Stimulated activated naive CD8-positive, alpha-beta T cell treated with anti-CD3 and anti-CD28 coated beads, Interleukin-15, Interleukin-2, amounts not matched to agents 100 ng/mL and 50 ng/mL, for 24 hours (primary cell): ENCODE data around the gene CBFA2T3.

Experiments
- H3K27ac Mint-ChIP-seq: one replicate; pipeline ENCODE4 v1.8.0; 2021; ENCODE audit warnings: mild to moderate bottlenecking, mixed read lengths
- H3K27me3 Mint-ChIP-seq: one replicate; pipeline ENCODE4 v1.8.0; 2021; ENCODE audit warnings: mixed read lengths
- H3K36me3 Mint-ChIP-seq: one replicate; pipeline ENCODE4 v1.8.0; 2021; ENCODE audit warnings: low read depth, mixed read lengths
- H3K4me1 Mint-ChIP-seq: one replicate; pipeline ENCODE4 v1.8.0; 2021; ENCODE audit warnings: low read depth, mixed read lengths
- H3K4me3 Mint-ChIP-seq: one replicate; pipeline ENCODE4 v1.8.0; 2021; ENCODE audit warnings: mild to moderate bottlenecking, mixed read lengths
- H3K9me3 Mint-ChIP-seq: one replicate; pipeline ENCODE4 v1.8.0; 2021; ENCODE audit warnings: mixed read lengths

Gene CBFA2T3

DNA sequence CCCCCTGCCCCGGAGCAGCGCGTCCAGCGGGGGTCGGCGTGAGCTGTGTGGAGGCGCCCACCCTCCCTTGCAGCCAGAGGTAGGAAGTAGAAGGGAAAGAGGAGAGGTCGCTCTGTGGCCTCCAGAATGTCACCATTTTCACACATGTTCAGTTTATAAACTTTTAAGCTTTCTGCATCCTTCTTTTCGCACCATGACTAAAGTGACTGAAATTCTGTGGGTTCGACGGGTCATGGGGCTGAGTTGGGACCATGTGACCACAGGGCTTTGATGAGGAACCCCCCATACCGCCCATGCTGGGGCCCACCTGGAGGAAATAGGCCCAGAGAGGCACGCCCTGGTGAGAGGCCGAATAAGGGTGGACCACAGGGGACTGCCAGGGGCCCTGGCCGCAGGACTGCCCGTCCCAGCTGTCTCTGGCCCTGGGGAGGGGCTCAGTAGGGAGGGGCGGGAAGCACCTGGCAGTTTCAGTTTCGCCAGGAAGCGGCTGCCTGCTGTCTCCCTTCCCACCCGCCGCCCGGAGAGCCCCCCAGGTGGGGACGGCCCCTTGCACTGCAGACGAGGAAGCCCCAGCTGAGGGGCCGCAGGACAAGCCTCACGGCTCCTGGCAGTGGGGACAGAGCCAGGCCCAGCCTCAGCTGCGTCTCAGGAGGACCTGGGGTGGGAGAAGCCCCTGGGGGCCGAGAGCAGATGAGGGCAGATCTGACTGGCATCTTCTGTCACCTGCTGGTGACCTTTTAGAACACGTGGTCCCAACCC is 9.0 kb downstream of the CBFA2T3 start:
- H3K27ac Mint-ChIP-seq = no peak overlapping the region
- peak overlapping the region; percentile 23 for H3K4me3 Mint-ChIP-seq
- no peaks in the 10 kb centered on the region for H3K27me3 Mint-ChIP-seq
- H3K36me3 Mint-ChIP-seq = no peaks in the 10 kb centered on the region
- H3K4me1 Mint-ChIP-seq = peaks cover 23% of the 10 kb centered on the region
- H3K9me3 Mint-ChIP-seq = no peaks in the 10 kb centered on the region

DNA sequence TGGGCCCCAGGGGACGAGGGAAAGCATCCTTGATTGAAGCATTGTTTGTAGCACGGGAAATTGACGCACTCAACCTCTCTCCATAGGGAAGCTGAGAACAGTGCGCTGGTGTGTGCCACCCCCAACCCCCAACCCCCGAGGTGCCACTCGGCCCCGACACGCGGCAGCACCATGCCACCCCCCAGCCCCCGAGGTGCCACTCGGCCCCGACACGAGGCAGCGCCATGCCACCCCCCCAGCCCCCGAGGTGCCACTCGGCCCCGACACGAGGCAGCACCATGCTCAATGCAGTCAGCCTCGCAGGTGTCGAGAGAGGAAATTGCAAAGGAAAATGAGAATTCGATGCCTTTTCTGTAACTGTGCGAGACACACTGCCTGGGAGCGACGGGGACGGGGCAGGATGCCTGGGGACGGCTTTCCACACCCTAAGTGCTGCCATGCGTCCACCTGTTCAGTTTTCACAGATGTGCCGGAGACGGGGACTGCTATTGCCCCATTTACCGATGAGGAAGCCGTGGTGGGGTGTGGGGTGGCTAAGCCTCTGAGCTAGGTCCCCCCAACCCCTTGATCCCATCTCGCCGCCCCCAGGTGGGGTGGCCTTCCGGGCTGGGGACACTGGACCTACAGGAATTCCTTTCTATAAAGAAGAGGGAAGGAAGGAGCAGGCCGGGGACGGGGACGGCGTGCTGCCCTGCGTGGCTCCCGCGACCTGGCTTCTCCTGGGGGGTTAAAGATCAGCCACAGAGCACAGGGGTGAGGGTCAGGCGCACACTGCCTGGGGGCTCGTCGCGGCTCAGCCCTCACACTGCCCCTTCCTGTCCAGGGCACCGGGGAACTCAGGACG is 9.8 kb downstream of the CBFA2T3 start:
- H3K4me3 Mint-ChIP-seq = no peak overlapping the region
- peaks cover 21% of the 10 kb centered on the region for H3K4me1 Mint-ChIP-seq
- no peaks in the 10 kb centered on the region for H3K36me3 Mint-ChIP-seq
- H3K27me3 Mint-ChIP-seq = no peaks in the 10 kb centered on the region
- H3K9me3 Mint-ChIP-seq = no peaks in the 10 kb centered on the region
- H3K27ac Mint-ChIP-seq = no peak overlapping the region

DNA sequence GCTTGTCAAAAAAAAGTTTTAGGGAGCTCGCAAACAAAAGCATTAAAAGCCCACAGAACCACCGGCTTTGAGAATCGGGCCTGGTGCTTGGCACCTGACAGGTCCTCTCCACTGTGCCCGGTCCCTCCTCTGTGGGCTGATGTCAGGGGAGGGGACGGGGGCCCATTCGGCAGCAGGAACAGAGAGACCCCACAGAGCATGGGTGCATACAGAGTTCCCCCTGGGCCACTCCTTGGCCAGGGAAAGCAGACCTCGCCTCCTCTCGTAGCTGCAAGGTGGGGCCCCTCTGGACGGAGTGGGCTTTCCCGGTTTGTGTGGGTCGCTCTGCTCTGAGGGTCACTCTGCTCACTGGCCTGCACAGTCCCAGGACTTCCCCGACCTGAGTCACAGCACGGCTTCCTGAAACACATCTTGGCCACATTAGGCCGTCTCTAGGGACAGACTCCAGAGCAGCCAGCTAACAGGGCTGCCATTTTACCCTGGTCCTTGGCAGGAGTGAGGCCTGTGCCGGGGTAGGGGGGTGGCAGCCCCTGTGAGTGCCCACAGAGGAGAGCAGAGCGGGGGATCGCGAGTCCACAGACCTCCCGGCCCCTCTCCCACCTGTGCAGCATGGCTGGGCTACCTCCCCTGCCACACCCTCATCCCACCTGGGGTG is 11.1 kb downstream of the CBFA2T3 start:
- Mint-ChIP-seq H3K27me3 (no peaks in the 10 kb centered on the region), H3K4me3 (no peak overlapping the region), H3K9me3 (no peaks in the 10 kb centered on the region), H3K27ac (no peak overlapping the region), H3K36me3 (no peaks in the 10 kb centered on the region), H3K4me1 (peaks cover 21% of the 10 kb centered on the region)

DNA sequence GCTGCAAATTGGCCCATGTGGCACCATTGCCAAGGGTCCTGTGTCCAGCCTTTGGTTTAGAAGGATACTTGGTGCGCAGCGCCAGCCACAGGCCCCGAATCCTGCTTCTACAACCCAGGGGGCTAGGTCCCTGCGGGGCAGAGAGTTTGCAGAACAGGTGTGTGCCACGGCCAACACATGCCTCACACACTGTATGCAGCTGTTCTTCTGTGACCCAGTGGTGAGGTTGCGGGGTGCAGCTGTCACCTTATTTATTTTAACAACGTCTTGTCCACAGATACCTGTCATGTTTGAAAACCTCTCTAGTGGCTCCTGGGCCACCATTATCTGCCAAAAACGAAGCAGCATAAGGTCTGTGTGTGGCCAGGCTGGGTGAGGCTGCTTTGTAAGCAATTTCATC is 11.6 kb downstream of the CBFA2T3 start:
- Mint-ChIP-seq H3K4me1 (peaks cover 21% of the 10 kb centered on the region), H3K4me3 (no peak overlapping the region), H3K36me3 (no peaks in the 10 kb centered on the region), H3K27ac (no peak overlapping the region), H3K27me3 (peaks cover under 1% of the 10 kb centered on the region), H3K9me3 (no peaks in the 10 kb centered on the region)

DNA sequence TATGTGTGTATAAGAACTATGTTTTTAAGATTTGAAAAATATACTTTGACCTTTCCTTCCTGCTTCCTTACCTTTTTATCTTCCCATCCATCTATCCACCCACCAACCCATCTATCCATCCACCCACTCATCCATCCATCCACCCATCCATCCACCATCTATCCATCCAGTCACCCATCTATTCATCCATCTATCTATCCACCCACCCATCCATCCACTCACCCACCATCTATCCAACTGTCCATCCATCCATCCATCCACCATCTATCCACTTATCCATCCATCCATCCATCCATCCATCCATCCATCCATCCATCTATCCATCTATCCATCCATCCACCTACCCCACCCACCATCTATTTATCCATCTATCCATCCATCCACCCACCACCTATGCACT is 12.4 kb downstream of the CBFA2T3 start:
- Mint-ChIP-seq H3K4me3 (no peak overlapping the region), H3K27ac (no peak overlapping the region), H3K4me1 (peaks cover 16% of the 10 kb centered on the region), H3K9me3 (no peaks in the 10 kb centered on the region), H3K27me3 (peaks cover 5% of the 10 kb centered on the region), H3K36me3 (no peaks in the 10 kb centered on the region)

DNA sequence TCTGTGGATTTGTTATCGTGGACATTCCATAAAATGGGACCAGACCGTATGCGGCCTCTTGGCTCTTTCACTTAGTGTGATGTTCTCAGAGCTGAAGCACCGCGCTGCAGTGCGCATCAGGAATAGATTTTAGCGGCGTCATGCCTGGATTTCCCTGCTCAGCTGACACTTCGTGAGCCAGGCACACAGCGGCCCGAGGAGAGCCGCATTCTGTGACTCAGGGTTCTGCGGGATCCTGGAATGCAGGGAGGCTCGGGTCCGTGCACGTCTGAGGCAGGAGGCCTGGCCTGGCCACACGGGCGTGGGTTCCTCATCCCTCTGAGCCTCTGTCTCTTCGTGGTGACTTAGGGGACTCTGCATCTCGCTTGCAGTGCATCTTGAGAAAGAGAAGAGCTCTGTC is 13.4 kb downstream of the CBFA2T3 start:
- Mint-ChIP-seq H3K36me3 (no peaks in the 10 kb centered on the region), H3K4me3 (no peak overlapping the region), H3K4me1 (peaks cover 15% of the 10 kb centered on the region)

DNA sequence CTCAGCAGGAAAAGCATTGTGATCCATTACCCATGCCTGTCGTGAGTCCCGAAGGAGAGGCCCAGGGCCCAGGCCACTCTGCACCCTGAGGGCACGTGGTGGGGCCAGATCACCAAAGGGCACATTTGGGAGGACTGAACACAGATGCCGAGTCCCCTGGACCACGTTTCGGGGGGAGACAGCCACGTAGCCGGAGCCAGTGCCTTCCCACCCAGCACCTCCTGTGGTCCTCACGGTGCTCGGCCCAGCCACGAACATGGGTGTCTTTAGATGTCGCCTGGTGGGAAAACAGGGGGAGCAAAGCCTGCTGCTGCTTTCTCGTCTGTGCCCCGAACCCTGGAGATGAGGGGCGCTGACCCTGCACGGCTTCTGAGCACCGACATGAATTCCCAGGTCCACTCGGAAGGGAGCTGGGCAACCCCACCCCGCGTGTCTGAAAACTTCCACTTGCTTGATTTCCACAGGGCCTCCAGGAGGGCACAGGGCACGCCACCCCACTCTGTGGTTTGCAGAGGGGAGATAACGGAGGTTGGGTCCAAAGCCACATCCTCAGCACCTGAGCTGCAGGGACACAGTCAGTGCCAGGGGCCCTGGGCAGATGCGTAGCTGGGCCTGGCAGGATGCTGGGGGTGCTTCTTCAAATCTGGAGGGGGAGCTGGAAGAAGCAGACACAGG is 14.4 kb downstream of the CBFA2T3 start:
- H3K27ac Mint-ChIP-seq = no peak overlapping the region
- H3K36me3 Mint-ChIP-seq = no peaks in the 10 kb centered on the region
- peaks cover 14% of the 10 kb centered on the region for H3K4me1 Mint-ChIP-seq
- no peaks in the 10 kb centered on the region for H3K9me3 Mint-ChIP-seq
- no peak overlapping the region for H3K4me3 Mint-ChIP-seq
- H3K27me3 Mint-ChIP-seq = peaks cover 12% of the 10 kb centered on the region

More for the DNA sequence above, 13.4 kb downstream of the CBFA2T3 start:
- Mint-ChIP-seq H3K27ac (no peak overlapping the region), H3K9me3 (no peaks in the 10 kb centered on the region), H3K27me3 (peaks cover 5% of the 10 kb centered on the region)

DNA sequence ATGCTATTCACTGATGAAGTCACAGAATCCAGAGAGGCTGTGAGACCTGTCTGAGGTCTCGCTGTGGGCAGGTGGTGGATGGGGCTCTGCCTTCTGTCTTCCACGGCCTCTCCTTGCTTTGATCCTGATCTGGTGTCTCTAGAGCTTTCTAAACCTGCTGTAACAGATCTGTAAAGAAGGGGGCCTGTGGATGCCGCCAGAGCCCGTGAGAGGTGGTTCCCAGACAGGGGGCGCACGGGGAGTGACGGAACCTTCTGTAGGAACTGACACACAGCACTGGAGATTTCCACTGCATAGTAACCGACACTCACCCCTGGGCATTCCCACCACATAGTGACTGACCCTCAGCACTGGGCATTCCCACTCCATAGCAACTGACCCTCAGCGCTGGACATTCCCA is 16.0 kb downstream of the CBFA2T3 start:
- H3K27me3 Mint-ChIP-seq = peaks cover 20% of the 10 kb centered on the region
- H3K4me1 Mint-ChIP-seq = peaks cover 15% of the 10 kb centered on the region
- no peak overlapping the region for H3K27ac Mint-ChIP-seq
- H3K36me3 Mint-ChIP-seq = no peaks in the 10 kb centered on the region
- H3K4me3 Mint-ChIP-seq = no peak overlapping the region
- no peaks in the 10 kb centered on the region for H3K9me3 Mint-ChIP-seq

DNA sequence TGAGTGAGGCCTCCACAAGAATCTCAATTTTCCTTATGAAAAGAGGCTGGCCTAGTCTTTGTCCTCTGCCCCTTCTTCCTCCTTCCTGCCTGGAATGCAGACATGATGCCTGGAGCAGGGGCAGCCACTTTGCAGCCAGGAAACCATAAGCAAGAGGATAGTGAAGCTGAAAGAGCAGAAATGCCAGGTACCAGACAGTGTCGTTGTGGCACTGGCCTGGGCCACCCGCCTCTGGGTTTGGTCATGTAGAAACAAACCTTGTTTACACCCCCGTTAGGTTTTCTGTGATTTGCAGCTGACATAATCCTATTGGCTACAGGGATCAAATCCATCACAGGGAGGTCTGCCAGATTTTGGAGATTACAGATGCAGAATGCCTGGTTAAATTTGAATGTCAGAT is 16.5 kb downstream of the CBFA2T3 start:
- H3K36me3 Mint-ChIP-seq = no peaks in the 10 kb centered on the region
- no peak overlapping the region for H3K4me3 Mint-ChIP-seq
- peaks cover 20% of the 10 kb centered on the region for H3K27me3 Mint-ChIP-seq
- no peaks in the 10 kb centered on the region for H3K9me3 Mint-ChIP-seq
- no peak overlapping the region for H3K27ac Mint-ChIP-seq
- H3K4me1 Mint-ChIP-seq = peaks cover 15% of the 10 kb centered on the region

DNA sequence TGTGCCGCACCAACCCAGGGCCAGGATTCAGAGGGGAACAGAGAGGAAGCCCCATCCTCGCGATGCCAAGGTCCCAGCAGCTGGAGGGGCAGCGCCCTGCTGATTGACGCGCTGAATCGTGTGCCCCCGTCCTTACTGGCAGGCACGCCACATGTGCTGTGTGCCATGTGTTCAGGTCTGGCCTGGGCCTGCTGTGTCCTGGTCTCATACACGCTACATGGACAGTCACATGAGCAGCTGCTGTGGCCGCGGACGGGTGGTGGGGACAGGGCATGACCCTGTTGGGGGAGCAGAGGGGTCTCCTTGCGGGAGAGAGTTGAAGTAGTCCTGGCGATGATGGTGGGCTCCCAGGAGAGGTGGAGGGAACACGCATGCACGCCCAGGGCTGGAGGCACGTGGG is 18.0 kb downstream of the CBFA2T3 start:
- H3K36me3 Mint-ChIP-seq = no peaks in the 10 kb centered on the region
- no peak overlapping the region for H3K4me3 Mint-ChIP-seq
- peaks cover 15% of the 10 kb centered on the region for H3K4me1 Mint-ChIP-seq
- H3K27ac Mint-ChIP-seq = no peak overlapping the region
- H3K9me3 Mint-ChIP-seq = no peaks in the 10 kb centered on the region
- peaks cover 20% of the 10 kb centered on the region for H3K27me3 Mint-ChIP-seq

DNA sequence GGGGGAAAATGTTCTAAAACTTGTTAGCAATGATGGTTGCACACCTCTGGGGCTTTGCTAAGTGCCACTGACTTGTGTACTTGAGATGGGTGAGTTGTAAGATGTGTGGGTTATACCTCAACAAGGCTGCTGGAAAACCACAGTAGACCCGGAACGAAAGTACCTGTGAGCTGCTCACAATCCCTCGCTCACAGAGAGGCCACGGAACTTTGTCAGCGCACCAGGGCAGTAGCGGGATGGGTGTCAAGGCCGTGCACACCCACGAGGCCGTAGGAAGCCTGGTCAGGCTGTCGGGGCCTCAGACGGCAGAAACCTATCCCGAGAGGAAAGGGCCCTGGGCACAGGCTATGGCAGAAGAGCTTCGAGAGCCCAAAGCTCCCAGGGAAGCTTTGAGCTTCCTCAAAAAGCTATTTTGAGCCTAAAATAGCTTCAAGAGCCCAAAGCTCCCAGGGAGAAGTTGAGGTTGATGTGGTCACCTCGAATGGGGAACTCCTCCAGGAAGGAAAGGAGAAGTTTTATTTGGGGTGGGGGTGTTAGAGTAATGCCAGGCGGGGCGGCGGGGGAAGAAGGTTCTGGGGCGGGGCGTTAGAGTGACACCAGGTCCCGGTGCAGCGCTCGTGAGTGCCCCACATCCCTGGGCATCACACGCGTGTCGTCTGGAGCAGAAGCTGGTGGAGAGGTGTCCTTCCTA is 19.0 kb downstream of the CBFA2T3 start:
- Mint-ChIP-seq H3K4me3 (peak overlapping the region; percentile 24), H3K27me3 (peaks cover 20% of the 10 kb centered on the region), H3K4me1 (peaks cover 15% of the 10 kb centered on the region), H3K9me3 (no peaks in the 10 kb centered on the region), H3K27ac (peak overlapping the region; percentile 32), H3K36me3 (no peaks in the 10 kb centered on the region)

DNA sequence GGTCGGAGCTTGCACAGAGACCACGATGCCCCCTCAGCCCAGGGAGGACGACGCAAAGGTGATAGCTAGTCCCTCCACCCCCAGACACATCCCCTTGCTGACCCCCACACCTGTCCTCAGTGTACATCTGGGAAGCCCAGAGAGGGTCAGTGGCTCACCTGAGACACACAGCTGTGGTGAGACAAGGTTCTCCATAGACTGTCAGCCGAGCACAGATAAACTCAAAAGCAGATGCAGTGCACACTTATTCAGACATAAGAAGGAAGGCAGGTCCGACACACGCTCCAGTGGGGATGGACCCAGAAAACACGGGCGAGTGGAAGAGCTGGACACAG is 19.6 kb downstream of the CBFA2T3 start:
- Mint-ChIP-seq H3K27ac (no peak overlapping the region), H3K4me1 (peaks cover 15% of the 10 kb centered on the region), H3K9me3 (no peaks in the 10 kb centered on the region), H3K36me3 (no peaks in the 10 kb centered on the region), H3K27me3 (peaks cover 20% of the 10 kb centered on the region), H3K4me3 (no peak overlapping the region)

DNA sequence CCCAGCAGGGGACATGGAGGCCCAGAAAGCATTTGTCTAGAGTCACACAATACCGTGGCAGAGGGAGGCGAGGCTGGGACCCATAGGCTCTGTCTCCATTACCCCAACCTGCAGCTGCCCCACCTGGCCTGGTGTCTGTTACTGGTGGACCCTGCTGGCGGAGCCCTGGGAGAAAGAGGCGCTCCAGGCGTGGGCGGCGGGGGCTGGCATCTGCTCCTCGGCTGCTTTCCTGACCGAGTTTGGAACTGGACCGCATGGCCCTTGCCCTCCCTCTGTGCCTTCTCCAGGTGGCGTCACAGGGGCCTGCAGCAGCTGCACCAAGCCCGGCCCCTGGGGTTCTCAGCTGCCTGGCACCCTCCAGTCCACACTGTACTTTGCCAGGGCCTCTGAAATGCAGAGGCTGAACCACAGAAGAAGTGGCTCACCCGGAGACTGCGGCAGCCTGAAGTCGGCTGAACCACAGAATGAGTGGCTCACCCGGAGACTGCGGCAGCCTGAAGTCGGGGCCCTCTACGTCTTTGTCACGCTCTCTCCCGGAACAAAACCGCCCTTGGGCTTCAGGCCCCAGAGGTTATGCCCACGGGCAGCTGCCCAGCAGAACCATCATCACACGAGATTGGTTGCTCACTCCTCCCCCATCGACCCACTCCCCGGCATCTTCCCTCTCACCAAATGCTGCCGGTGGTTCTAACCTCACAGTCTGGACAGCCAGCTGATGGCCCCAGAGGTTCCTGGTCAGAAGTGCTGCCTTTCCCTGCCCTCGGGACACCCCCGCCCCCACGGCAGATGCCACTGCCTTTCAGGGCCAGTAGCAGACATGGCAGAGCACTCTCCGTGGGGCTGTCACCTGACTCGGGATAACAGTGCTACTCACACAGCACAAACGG is 20.2 kb downstream of the CBFA2T3 start:
- no peak overlapping the region for H3K4me3 Mint-ChIP-seq
- H3K27ac Mint-ChIP-seq = no peak overlapping the region

DNA sequence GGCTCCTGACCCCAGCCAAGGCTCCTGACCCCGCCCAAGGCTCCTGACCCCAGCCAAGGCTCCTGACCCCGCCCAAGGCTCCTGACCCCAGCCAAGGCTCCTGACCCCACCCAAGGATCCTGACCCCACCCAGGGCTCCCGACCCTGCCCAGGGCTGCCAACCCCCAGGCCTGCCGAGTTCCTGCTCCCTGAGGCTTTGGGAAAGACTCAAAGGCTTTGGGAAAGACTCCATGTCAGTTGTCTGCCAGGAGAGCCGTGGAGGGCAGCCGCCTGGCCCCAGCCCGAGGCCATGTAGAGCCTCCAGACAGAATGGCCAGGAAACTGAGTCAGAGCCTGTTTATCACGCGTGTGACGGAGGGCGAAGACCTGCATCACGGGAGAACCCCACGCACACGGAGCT is 21.1 kb downstream of the CBFA2T3 start:
- Mint-ChIP-seq H3K4me1 (peaks cover 15% of the 10 kb centered on the region), H3K36me3 (no peaks in the 10 kb centered on the region), H3K27ac (no peak overlapping the region), H3K4me3 (no peak overlapping the region), H3K9me3 (no peaks in the 10 kb centered on the region), H3K27me3 (peaks cover 20% of the 10 kb centered on the region)

More for the DNA sequence above, 20.2 kb downstream of the CBFA2T3 start:
- H3K9me3 Mint-ChIP-seq = no peaks in the 10 kb centered on the region
- peaks cover 20% of the 10 kb centered on the region for H3K27me3 Mint-ChIP-seq
- H3K4me1 Mint-ChIP-seq = peaks cover 15% of the 10 kb centered on the region
- H3K36me3 Mint-ChIP-seq = no peaks in the 10 kb centered on the region
